ENCODE measurements around the gene JARID2. TPM values are rescaled to one million over a fixed set of nuclear protein-coding genes. Genes with fewer than 3 reads are reported as not detected.
A peak's percentile ranks its signal among the peaks of the same experiment; 100 is the strongest.

Gene JARID2
- total RNA-seq, 4 donors from 2014 or later = 11.6 to 22.5 (median 16.4) TPM

GRCh38 chr6:15246217-15246665 is 372 bp downstream of the JARID2 start:
- H3K27ac ChIP-seq = peak overlapping the region; percentile 90 to 98 (median 97)
- TF ChIP-seq CTCF (IDR thresholded peaks at IDR 0.05 in 4 of 5, conservative IDR thresholded peaks at IDR 0.05 in 1 of 5) (no peak), POLR2A (IDR thresholded peaks at IDR 0.05) (no peak)
- H3K9me3 ChIP-seq = no peaks in the 10 kb centered on the region
- peaks cover 18 to 34% of the 10 kb centered on the region in 2 donors for H3K4me1 ChIP-seq
- in situ Hi-C loops (cut with MboI; ENCODE audit: low sequenced_read_pairs in 4 of 4) (loop anchor here in 3 of 4 donors (10.0 to 25.0 kb wide), 2 partner anchors 361 to 1034 kb away; no protein-coding TSS in a partner anchor), intact Hi-C loops (cut with DNase I; ENCODE audit: low total_unique reads) (loop anchor here (5.0 to 10.0 kb wide), 6 partner anchors 186 to 701 kb away; no protein-coding TSS in a partner anchor)
- H3K36me3 ChIP-seq = no peaks in the 10 kb centered on the region
- no peak for DNase-seq
- no peak for ATAC-seq
- H3K4me3 ChIP-seq = peak overlapping the region; percentile 64 to 81 (median 77)
- H3K27me3 ChIP-seq = no peaks in the 10 kb centered on the region

GRCh38 chr6:15246666-15247499 is 1.0 kb downstream of the JARID2 start:
- no peak for TF ChIP-seq POLR2A (IDR thresholded peaks at IDR 0.05)
- TF ChIP-seq CTCF (IDR thresholded peaks at IDR 0.05 in 4 of 5, conservative IDR thresholded peaks at IDR 0.05 in 1 of 5) = no peak
- Histone ChIP-seq H3K4me1 (peaks cover 24 to 37% of the 10 kb centered on the region in 2 donors), H3K4me3 (peak overlapping the region; percentile 64 to 81 (median 77)), H3K36me3 (no peaks in the 10 kb centered on the region), H3K9me3 (no peaks in the 10 kb centered on the region), H3K27me3 (no peaks in the 10 kb centered on the region), H3K27ac (peak overlapping the region; percentile 90 to 98 (median 97))
- in situ Hi-C loops (cut with MboI; ENCODE audit: low sequenced_read_pairs in 4 of 4) = loop anchor here in 3 of 4 donors (10.0 to 25.0 kb wide), 2 partner anchors 362 to 1035 kb away; no protein-coding TSS in a partner anchor
- ATAC-seq = no peak
- intact Hi-C loops (cut with DNase I; ENCODE audit: low total_unique reads) = loop anchor here (5.0 to 10.0 kb wide), 6 partner anchors 185 to 702 kb away; no protein-coding TSS in a partner anchor
- no peak for DNase-seq

- in situ Hi-C loops (cut with MboI; ENCODE audit: low sequenced_read_pairs in 4 of 4) (loop anchor here in 3 of 4 donors (10.0 to 25.0 kb wide), 2 partner anchors 363 to 1035 kb away; no protein-coding TSS in a partner anchor), intact Hi-C loops (cut with DNase I; ENCODE audit: low total_unique reads) (loop anchor here (5.0 to 10.0 kb wide), 6 partner anchors 185 to 703 kb away; no protein-coding TSS in a partner anchor)
- TF ChIP-seq CTCF (IDR thresholded peaks at IDR 0.05 in 4 of 5, conservative IDR thresholded peaks at IDR 0.05 in 1 of 5) = peak; percentile 18 to 68 (median 48)
- peak; percentile 34 to 37 for TF ChIP-seq POLR2A (IDR thresholded peaks at IDR 0.05)
- Histone ChIP-seq H3K4me3 (peak overlapping the region; percentile 64 to 81 (median 77)), H3K4me1 (peaks cover 25 to 43% of the 10 kb centered on the region in 2 donors), H3K27ac (peak overlapping the region; percentile 90 to 98 (median 97)), H3K9me3 (no peaks in the 10 kb centered on the region), H3K27me3 (no peaks in the 10 kb centered on the region), H3K36me3 (no peaks in the 10 kb centered on the region)
- DNase-seq (peak; percentile 28 to 58), ATAC-seq (peak; percentile 10 to 13)
Observed at GRCh38 chr6:15247500-15248450, 1.9 kb downstream of the JARID2 start.

All from gastrocnemius medialis (tissue), 4 donors.